Left renal cortex interstitium (tissue), 4 donors: Measurements from ENCODE around the gene ITGA11. TPM values are rescaled to one million over a fixed set of nuclear protein-coding genes. Genes with fewer than 3 reads are reported as not detected.

ENCODE experiments used
- DNase-seq, 4 donors: peaks; one replicate each; pipeline ENCODE4 v3.0.0-alpha.2; 2013; ENCODE audit warnings: low read depth in 4 of 4, low spot score in 2 of 4, missing footprints in 1 of 4
- polyA plus RNA-seq, 4 donors: library from polyadenylated mRNA; unstranded; fragments of 120-200 nt; gene quantifications; one replicate each; pipeline ENCODE4 v1.2.1, GENCODE V29; 2013; ENCODE audit not compliant: insufficient read length in 4 of 4

ITGA11 gene
- polyA plus RNA-seq, 4 donors = 2.6 to 5.8 (median 4.1) TPM

DNA sequence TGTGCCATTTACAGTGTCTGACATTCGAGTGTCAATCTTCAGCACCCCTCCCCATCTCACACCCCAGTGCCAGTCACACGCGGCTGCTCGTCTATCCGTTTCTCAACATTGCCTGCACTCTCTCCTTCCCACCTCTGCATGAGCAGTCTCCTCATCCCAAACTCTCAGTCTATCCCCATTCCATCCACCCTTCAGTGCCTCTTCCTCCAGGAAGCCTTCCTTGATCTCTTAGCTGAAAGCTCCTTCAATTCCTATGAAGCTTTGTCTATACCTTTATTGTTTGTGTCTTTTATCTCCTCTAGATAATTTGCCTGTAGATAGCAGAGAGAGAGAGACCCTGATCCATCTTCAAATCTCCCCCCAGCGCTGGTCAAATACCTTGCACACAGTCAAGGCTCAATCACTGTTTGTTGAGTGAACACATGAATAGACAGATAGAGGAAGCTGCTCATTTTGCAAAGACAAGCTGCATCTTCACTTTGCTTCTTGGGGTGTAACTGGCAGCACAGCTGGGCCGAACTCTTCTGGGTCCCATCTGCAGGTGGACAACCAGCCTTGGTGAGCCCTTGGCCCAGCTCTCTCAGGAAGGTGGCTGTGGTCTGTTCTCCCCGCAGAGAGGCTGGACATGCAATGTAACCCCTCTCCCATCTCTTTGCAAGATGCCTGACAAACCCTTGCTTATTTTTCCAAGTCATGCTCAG, 52.8 kb downstream of the ITGA11 start:
- no peak for DNase-seq

DNA sequence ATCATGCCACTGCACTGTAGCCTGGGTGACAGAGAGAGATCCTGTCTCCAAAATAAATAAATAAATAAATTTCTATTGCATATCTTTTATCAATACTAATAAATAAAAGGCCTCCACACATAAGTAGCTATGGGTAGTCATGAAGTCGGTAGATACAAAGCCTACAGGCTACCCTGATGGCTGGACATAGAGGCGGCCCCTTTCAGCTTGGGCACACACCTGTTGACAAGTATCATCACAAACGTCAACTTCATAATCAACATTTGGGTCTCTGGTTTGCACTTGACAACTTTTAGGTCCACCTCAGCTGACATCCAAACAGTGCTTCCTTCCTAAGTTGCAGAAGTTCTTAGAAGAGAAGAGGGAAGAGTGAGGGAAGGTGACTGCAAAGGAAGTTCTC, 53.4 kb downstream of the ITGA11 start:
- DNase-seq = no peak

DNA sequence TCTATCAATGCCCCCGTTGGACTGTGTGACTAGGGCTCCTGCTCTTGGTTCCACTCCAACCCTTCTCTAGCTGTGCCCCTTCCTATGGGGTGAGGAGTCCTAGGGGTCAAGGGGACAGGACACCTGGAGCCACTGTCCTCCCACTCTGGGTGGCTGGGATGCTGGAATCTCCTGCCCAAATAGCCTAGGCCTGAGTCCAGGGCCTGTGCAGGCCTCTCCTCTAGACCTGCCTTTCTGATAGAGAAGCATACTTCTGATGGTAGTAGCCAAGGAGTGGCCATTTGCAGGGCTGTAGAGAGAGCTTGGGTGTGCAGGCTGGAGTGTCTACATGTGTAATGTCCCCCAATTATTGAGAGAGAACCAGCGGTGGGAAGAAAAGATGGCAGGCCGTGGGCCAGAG, 54.2 kb downstream of the ITGA11 start:
- DNase-seq = no peak

DNA sequence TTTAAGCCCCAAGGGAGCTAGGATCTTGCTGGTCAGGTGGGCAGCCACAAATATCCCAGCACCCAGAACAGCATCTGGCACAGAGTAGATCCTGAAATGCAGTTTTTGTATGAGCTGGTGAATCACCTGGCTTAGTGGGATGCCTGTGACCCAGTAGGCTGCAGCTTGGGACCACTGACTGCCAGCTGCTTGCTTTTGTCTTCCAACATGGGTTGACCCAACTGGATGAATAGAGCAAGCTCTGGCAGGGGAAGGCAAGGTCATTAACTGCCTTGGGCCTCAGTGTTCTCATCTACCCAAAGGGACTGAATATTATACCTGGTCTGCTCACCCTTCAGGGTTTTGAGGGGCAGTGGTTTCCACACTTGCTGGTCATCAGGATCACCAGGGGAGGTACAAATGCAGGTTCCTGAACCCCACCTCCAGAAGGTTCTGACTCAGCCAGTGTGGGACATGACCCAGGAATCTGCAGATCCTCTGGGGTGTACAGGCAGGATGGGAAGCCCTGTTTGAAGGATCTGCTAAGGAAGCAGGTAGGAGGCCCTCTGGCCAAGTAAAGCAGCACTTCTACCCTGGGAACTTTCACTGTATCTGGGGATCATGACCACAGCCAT, 55.4 kb downstream of the ITGA11 start:
- no peak for DNase-seq

DNA sequence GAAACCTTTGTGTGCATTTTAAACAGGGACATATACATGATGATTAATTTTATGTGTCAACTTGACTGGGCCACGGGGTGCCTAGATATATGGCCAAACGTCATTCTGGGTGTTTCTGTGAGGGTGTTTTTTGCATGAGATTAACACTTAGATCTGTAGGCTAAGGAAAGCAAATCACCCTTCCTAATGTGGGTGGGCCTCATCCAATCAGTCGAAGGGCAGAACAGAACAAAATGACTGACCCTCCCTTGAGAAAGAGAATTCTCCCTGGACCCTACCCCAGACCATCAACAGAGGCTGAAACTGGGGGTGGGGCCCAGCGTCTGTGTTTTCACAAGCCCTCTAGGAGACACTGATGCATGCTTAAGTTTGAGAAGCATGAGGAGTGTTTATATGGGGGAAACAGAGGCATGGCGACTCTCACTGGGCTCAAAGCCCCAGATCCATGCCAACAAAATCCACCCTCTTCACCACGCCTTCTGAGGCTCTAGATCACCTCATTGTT, 56.2 kb downstream of the ITGA11 start:
- DNase-seq = no peak

DNA sequence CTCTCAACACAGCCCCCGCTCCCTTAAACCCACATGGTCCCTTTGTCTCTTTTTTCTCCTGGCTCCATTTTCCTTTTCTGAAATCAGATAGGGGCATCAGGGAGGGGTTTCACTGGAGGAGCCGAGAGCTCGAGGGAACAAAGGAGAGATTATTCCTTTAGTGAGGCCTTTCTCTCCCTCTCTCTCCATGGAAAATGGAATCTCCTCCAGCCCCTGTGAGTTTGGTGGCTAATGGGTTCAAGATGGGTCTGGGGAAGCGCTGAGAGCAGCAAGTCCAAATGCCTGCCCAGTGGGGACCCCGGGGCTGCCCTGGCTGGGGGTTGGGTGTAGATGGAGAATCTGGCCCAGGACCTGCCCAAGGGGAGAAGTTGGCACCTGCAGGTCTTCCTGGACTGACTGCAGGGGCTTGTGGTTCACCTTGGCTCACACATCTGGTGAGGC, 56.8 kb downstream of the ITGA11 start:
- no peak for DNase-seq

DNA sequence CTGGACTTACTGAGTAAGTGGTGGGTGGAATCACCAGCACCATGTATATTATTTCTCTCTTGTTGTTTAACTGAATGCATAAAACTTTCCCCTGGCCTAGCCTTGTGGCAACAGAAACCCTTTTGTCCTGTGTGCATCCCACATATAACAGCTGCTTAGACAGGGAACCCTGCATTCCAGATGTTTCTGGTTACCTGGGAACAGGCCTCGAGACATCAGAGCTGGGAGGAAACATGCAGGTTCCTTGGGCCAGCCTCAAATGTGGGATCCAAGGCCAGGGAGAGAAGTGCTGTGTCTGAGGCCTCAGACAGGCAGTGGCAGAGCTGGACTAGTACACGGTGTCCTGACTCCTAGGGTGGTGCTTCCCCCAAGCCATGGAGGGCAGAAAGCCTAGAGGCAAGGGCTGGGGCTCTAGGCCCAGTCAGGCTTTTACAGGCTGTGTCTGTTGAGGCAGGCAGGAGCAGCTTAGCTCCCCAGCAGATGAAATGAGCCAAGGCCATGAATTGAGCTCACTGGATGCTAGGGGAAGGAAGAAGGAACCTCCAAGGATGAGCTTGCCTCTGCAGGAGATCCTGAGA, 57.7 kb downstream of the ITGA11 start:
- DNase-seq = no peak

DNA sequence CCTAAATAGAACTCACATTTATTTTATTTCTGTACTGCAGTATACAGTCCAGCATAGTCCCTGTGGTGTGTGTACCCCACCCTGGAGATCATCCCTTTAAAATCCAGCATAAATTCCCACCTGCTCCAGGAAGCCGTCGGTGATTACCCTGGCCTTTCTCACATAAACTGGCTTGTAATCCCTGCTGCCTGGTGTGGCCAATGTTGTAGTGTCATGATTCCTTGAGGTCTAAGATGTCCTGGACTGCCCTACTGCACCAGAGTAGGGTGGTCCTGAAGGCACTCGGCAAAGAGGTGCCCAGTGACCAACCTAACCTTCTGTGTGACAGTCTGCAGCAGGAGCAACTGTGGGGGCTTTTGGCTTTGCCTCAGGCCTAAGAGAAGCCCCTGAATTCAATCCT, 58.9 kb downstream of the ITGA11 start:
- no peak for DNase-seq

DNA sequence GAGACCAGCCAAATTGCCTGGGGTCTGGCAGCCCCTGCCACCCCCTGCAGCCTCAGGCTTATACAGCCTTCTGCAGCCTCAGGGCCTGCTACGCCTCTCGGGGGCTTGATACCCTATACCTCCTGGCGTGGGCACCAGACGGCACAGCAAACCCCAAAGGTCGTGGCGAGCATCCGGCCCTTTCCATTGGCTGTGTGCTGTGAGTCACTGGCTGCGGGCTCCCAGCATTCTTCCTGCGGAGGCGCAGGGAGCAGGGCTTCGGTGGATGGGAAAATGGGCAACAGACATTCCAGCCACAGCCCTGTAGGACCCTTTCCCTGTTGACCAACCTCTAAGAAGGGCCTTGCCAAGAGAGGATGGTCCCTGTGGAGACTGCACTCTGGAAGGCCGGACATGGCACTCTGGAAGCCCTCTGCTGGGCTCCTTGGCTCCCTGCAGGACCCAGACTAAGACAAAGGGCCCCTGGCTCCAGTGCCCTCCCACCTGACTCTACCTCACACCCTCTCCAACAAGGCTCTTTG, 59.6 kb downstream of the ITGA11 start:
- no peak for DNase-seq

DNA sequence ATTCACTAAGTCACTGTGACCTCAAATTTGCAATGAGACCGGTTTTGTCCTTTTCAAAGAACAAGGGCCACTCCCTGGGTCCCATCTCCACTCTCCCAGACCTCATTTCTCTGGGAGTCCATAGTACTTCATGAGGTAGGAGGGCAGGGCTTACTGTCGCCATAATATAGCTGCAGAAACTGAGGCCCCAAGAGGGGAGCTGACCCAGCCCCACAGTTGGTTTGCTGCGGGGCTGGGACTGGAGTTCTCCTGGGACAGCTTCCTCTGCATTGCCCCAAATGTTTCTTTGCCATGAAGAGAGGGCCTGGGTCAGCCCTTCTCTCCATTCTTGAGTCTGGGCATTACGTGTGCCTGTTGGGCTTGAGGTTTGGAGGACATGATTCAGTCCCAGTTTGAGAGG, 60.1 kb downstream of the ITGA11 start:
- DNase-seq = no peak

DNA sequence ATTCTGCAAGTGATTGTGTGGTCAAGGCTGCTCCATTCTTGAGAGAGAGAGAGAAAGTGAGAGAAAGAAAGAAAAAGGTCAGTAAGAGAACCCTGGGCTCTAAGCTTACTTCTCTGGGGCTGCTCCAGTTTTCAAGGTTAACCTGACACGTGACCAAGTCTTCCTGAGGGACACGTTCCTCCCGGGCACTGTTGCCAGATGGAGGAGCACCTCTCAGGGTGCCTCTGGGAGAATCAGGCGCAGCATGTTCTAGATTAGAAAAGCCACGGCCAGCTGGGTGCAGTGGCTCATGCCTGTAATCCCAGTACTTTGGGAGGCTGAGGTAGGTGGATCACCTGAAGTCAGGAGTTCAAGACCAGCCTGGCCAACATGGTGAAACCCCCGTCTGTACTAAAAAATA, 60.8 kb downstream of the ITGA11 start:
- no peak for DNase-seq

DNA sequence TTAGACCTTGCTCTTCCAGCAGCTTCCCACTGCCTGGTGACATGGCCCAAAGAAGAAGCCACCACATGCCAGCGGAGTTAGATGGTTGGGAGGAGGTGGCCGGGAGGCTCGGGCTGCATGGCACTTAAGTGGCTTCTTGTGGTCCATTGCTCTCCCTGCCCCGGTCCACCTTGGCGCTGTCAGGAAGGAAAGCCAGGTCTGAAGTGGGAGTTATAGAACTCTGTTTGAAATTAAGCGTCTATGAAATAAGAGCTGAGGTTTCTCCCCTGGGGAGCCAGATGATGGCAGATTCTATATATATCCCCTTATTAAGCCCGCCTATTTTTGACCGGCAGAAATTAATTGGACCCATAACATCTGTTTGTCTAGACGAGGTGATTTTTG, 61.2 kb downstream of the ITGA11 start:
- DNase-seq = no peak

DNA sequence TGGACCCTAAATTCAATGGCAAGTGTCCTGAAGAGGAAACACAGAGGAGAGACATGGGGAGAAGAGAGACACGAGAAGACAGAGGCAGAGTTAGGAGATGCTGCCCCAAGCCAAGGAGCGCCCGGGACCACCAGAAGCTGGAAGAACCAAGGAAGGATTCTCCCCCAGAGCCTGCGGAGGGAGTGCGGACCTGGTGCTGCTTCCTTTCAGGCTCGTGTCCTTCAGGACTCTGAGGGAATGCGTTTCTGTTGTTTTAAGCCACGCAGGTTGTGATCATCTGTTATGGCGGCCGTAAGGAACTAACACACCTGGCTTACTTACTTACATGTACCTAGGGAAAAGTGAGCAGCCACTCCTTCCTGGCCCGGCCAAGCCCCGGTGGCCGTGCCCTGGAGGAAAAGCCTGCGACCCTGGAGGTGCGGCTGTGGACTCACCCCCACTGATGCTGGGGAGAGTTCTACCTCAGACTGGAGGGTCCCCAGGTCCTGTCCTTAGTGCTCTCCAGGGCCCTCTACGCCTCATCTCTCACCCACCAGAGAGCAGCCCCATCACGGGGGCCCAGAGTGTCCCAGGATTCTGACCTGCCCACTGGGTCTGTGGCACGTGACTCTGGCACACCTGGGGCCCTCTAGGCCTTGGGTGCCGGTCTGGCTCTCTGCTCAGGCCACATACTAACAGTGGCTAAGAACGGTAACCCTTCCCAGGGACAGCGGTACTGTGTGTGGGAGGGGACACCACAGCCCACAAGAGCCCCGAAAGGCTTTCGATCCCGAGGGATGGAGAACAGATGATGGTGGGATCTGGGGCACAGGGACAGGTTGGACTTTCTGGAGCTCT, 61.8 kb downstream of the ITGA11 start:
- no peak for DNase-seq

DNA sequence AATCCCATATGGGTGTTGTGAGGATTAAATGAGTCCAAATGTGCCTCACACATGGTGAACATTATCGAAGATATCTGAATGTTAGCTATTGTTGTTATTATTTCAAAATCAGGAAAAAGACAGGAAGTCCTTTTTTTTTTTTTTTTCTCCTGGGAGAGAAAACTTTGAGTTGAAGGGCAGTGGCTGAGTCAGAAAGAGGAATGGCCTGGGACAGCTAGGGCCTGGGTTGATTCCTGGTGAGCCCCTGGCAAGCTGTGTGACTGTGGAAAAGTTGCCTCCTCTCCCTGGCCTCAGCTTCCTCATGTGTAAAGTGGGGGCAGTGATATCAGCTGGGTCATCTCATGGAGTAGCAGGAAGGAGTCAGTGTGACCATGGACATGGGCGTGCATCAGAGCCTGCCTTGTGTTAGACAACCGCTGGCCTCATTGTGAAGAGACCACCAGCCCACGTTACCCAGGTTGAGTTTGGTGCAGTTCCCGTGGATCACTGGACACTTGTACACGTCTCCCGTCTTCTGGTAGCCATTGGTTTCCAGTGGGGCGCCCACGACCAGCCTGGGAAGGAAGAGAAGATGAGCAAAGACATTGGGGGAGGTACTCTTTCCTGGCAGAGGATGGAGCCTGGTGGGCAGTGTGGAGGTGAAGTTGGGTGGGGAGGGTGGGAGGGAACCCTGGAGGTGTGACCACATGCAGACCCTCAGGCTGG, 63.1 kb downstream of the ITGA11 start:
- DNase-seq = no peak

DNA sequence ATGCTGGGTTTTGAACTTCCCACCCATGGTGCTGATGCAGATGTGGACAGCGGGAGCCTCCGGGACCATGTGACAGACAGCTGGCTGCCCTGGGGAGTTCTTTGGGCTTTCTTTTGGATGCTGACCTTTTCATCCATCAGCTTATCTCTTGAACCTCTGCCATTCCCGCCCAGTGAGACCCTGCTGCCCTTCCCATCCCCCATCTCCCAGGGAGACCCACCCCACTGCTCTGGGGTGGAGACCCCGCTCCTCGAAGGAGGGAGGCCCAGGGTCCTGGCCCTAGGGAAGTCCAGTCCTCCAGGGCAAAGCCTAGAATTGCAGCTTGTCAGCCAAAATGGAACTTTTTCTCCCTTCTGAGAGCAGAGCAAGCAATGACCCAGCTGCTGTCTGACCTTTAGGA, 64.0 kb downstream of the ITGA11 start:
- DNase-seq = no peak

DNA sequence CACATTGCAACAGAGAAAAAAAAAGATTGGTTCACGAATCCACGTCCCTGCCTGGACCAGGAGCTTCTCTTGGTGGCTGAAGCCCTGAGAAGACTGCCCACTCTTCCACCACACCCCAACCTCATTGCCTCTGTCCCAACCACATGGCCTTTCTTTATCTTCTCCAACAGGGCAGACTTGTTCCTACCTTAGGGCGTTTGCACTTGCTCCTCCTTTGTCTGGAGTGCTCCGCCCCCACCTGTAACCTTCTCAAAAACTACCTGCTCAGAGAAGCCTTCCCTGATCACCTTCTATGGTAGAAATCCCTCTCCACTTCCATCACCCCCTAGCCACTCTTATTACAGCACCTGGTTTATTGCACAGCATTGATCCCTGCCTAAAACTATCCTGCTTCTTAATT, 64.7 kb downstream of the ITGA11 start:
- no peak for DNase-seq

DNA sequence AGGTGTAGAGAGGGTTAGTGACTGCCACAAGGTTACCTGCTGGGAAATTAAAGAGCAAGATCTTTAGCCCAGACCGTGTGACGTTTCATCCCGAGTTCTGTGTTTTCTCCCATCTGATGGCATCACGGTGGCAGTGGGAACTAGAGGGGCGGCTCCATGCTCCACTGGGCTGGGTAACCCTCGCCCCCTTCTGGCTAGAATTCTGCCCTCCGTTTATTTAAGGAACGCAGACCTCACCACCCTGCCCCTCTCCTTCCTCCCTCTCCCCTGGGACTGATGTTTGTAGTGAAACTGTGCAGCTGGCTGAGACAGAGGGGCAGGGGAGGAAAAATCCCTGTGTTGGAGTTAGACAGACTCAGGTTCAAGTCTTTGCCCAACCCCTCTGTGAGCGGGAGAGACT, 65.6 kb downstream of the ITGA11 start:
- no peak for DNase-seq

DNA sequence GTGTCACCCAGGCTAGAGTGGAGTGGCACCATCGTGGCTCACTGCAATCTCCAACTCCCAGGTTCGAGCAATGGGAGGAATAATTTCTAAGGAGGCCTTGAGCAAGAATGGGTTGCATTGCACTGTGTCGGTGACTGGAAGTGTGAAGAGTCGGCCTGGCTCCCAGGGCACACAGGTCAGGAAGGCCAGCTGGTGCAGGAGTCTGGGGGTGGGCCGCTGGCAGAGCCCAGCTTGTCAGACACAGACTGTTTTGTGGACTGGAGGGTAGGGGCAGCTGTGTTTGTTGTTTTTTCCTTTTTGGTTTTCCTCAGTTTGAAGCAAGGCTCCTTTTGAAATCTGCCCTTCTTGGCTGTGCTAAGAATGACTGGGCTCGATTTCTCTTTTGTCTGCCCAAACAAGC, 66.2 kb downstream of the ITGA11 start:
- DNase-seq = no peak

DNA sequence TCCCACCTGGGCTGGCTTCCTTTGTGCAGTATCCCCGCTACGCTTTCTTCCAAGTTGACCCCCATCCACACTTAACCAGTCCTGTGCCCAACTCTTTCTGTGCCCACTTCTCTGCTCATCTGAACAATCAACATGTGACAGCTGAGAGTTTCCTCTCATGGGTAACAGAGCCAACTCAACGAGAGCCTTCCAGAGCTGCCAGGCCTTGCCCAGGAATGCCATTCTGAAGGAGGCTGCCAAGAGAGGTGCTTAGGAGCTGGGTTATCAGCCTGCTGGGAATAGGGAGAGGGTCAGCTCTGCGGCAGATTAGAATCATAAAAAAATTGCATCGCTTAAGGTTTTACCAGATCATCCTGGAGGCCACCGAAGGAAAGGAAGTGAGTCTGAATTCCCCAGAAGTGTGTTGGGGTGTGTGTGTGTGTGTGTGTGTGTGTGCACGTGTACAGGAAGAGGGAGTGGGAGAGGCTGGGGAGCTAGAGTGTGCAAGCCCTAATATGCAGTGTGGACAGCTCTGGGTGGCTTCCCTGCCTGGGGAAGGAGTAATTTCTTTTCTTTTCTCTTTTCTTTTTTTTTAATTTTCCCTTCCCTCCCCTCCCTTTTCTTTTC, 66.7 kb downstream of the ITGA11 start:
- DNase-seq = no peak

DNA sequence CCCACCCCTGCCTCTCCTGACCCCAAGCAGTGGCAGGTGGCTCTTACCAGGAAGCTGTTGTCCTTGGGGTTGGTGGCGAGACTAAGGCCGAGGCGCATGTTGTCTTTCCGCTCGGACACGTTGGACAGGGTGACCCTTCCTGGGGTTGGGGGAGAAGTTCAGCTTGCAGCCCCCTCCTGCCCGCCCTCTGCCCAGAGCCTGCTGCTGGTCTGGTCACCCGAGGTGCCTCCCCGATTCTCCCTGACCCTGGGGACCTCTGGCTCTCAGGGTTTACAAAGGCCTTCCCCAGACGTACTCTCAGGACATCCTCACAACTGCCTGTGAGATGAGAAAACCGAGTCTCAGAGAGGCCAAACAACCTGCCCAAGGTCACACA, 67.3 kb downstream of the ITGA11 start:
- DNase-seq = no peak
